Heart left ventricle (tissue), 13 donors: Measurements from ENCODE around the gene CENPP.

Source experiments
- POLR2A ChIP-seq, 2 donors: fragments of 450-650 bp; IDR thresholded peaks; one replicate each; pipeline ENCODE4 v1.6.1; 2017; ENCODE audit warnings: antibody characterized with exemption in 2 of 2, mild to moderate bottlenecking in 2 of 2, moderate library complexity in 2 of 2
- TF ChIP-seq, protein P1 (sequence below), 12 donors: fragments of 200-600 bp; sonication (generic) in 4 of 12; IDR thresholded peaks; one replicate each; pipeline versions ENCODE4 v1.5.0 to v1.8.0; 2018 to 2022; ENCODE audit warnings: antibody characterized with exemption in 12 of 12, mild to moderate bottlenecking in 5 of 12
- donor health status: ischemic (EF 13 %, LVEDD 7.1; RV severe dilation, severe dysfunction).
- donor health status: DM: no; HTN: yes; CAD: no.
- donor health status: DM: no; HTN: no; CAD: no.
- donor health status: ischemic (EF 25% LVEDD 6.9; RV normal size, moderate dysfunction).
- donor health status: ischemic (EF 25% LVEDD 5.7; RV mildly dilated, moderate dysfunction).
- donor health status: ischemic (EF 35%, LVEDD 5.7; RV mildly dilated, moderate dysfunction).
- donor health status: nonischemic (EF 11% LVEDD 7.7; RV severe dilation, severe dysfunction).
- donor health status: DM: yes; HTN: yes; CAD: no.
- donor health status: PGD.
- donor health status: ischemic (EF 29% LVEDD 5.4; RV normal size, mild dysfunction).
- donor health status: nonischemic (EF 23%, LVEDD 6.1; RV moderate dilation, normal function).

DNA sequence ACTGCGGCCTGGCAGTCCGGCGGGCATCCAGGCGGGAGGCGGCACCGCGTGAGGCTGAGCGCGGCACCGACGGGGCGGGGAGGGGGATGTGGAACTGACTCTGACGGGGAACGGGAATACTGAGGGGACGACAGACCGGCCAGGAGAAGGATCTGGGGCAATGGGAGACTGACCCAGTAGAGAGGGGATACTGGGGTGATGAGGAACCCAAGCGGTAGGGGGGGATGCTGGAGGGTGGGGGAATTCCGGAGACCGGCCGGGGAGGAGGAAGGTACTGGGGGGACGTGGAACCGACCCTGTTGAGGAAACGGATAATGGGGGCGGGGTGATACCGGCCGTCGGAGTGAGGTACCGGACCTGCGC lies 343.8 kb downstream of the CENPP start:
- TF ChIP-seq POLR2A (IDR thresholded peaks at IDR 0.05): no peak
- TF ChIP-seq, protein P1, sequence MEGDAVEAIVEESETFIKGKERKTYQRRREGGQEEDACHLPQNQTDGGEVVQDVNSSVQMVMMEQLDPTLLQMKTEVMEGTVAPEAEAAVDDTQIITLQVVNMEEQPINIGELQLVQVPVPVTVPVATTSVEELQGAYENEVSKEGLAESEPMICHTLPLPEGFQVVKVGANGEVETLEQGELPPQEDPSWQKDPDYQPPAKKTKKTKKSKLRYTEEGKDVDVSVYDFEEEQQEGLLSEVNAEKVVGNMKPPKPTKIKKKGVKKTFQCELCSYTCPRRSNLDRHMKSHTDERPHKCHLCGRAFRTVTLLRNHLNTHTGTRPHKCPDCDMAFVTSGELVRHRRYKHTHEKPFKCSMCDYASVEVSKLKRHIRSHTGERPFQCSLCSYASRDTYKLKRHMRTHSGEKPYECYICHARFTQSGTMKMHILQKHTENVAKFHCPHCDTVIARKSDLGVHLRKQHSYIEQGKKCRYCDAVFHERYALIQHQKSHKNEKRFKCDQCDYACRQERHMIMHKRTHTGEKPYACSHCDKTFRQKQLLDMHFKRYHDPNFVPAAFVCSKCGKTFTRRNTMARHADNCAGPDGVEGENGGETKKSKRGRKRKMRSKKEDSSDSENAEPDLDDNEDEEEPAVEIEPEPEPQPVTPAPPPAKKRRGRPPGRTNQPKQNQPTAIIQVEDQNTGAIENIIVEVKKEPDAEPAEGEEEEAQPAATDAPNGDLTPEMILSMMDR (IDR thresholded peaks at IDR 0.05): no peak
